Activated T-helper 17 cell treated with anti-CD3 and anti-CD28 coated beads, Interleukin-2, amount 50 U/mL, for 72 hours (primary cell): Measurements from ENCODE around the gene CD48. TPM values are rescaled to one million over a fixed set of nuclear protein-coding genes. Genes with fewer than 3 reads are reported as not detected.
A peak's percentile ranks its signal among the peaks of the same experiment; 100 is the strongest.

Experiments
- ATAC-seq: fragments of 150-1000 bp; cut with Tn5 transposase; replicated peaks from 2 replicates; pipeline ENCODE4 v1.10.0; 2021; ENCODE audit warnings: mild to moderate bottlenecking, moderate library complexity
- H3K27ac Mint-ChIP-seq: one replicate; pipeline ENCODE4 v1.8.0; 2022; ENCODE audit warnings: mixed read lengths
- H3K27me3 Mint-ChIP-seq: one replicate; pipeline ENCODE4 v1.8.0; 2022; ENCODE audit warnings: mixed read lengths
- H3K36me3 Mint-ChIP-seq: one replicate; pipeline ENCODE4 v1.8.0; 2022; ENCODE audit warnings: low read depth, mild to moderate bottlenecking, mixed read lengths
- H3K4me1 Mint-ChIP-seq: one replicate; pipeline ENCODE4 v1.8.0; 2022; ENCODE audit warnings: mixed read lengths
- H3K4me3 Mint-ChIP-seq: one replicate; pipeline ENCODE4 v1.8.0; 2022; ENCODE audit warnings: mild to moderate bottlenecking, mixed read lengths
- H3K9me3 Mint-ChIP-seq: one replicate; pipeline ENCODE4 v1.8.0; 2022; ENCODE audit warnings: mixed read lengths
- total RNA-seq, 2 donors: library from RNA; stranded (reverse); gene quantifications; one replicate each; pipeline ENCODE4 v1.2.3, GENCODE V29; 2022

Gene CD48
- 100 to 1,000 TPM; 151 to 179 TPM for total RNA-seq

- no peak within 1 kb of the TSS for H3K27ac Mint-ChIP-seq
- H3K9me3 Mint-ChIP-seq: no peaks in the 10 kb centered on the region
- H3K27me3 Mint-ChIP-seq: no peaks in the 10 kb centered on the region
- H3K4me3 Mint-ChIP-seq: no peak within 1 kb of the TSS
- ATAC-seq: peak; percentile 49
- H3K36me3 Mint-ChIP-seq: no peaks in the 10 kb centered on the region
- peaks cover 8% of the 10 kb centered on the region for H3K4me1 Mint-ChIP-seq
These were observed at the start of gene CD48 for GRCh38 chr1:160711602-160712311. Gene CD48, minus strand, starts transcription at chr1:160711822. Its CDS starts 59 bp downstream, at chr1:160711763.

- peak; percentile 44 for ATAC-seq
These were observed 49.4 kb upstream of the CD48 start for GRCh38 chr1:160761046-160761445.

GRCh38 chr1:160759740-160760139 is 48.1 kb upstream of the CD48 start:
- Mint-ChIP-seq H3K27ac (no peak overlapping the region), H3K4me1 (peaks cover 4% of the 10 kb centered on the region)

More at GRCh38 chr1:160761046-160761445, 49.4 kb upstream of the CD48 start:
- Mint-ChIP-seq H3K4me3 (no peak overlapping the region), H3K27me3 (no peaks in the 10 kb centered on the region), H3K9me3 (no peaks in the 10 kb centered on the region), H3K4me1 (no peaks in the 10 kb centered on the region), H3K36me3 (no peaks in the 10 kb centered on the region), H3K27ac (no peak overlapping the region)

GRCh38 chr1:160758521-160758920 is 46.9 kb upstream of the CD48 start:
- H3K4me3 Mint-ChIP-seq: no peak overlapping the region
- no peak for ATAC-seq

More at GRCh38 chr1:160759740-160760139, 48.1 kb upstream of the CD48 start:
- H3K27me3 Mint-ChIP-seq: no peaks in the 10 kb centered on the region
- no peak overlapping the region for H3K4me3 Mint-ChIP-seq
- ATAC-seq: no peak
- H3K9me3 Mint-ChIP-seq: no peaks in the 10 kb centered on the region
- H3K36me3 Mint-ChIP-seq: no peaks in the 10 kb centered on the region

GRCh38 chr1:160756849-160757201 is 45.2 kb upstream of the CD48 start:
- Mint-ChIP-seq H3K4me3 (no peak overlapping the region), H3K36me3 (no peaks in the 10 kb centered on the region), H3K27me3 (no peaks in the 10 kb centered on the region), H3K4me1 (peaks cover 9% of the 10 kb centered on the region), H3K9me3 (no peaks in the 10 kb centered on the region), H3K27ac (no peak overlapping the region)
- peak; percentile 67 for ATAC-seq

More at GRCh38 chr1:160758521-160758920, 46.9 kb upstream of the CD48 start:
- Mint-ChIP-seq H3K36me3 (no peaks in the 10 kb centered on the region), H3K4me1 (peaks cover 4% of the 10 kb centered on the region), H3K9me3 (no peaks in the 10 kb centered on the region), H3K27ac (no peak overlapping the region), H3K27me3 (no peaks in the 10 kb centered on the region)

- Mint-ChIP-seq H3K36me3 (no peaks in the 10 kb centered on the region), H3K4me3 (no peak overlapping the region), H3K4me1 (peaks cover 13% of the 10 kb centered on the region)
These were observed 44.6 kb upstream of the CD48 start for GRCh38 chr1:160755911-160756848.

GRCh38 chr1:160755461-160755860 is 43.8 kb upstream of the CD48 start:
- Mint-ChIP-seq H3K27me3 (no peaks in the 10 kb centered on the region), H3K36me3 (no peaks in the 10 kb centered on the region), H3K9me3 (no peaks in the 10 kb centered on the region), H3K4me1 (peaks cover 19% of the 10 kb centered on the region), H3K27ac (no peak overlapping the region), H3K4me3 (no peak overlapping the region)
- ATAC-seq: no peak

More at GRCh38 chr1:160755911-160756848, 44.6 kb upstream of the CD48 start:
- ATAC-seq: peak; percentile 60
- H3K9me3 Mint-ChIP-seq: no peaks in the 10 kb centered on the region
- H3K27ac Mint-ChIP-seq: no peak overlapping the region
- no peaks in the 10 kb centered on the region for H3K27me3 Mint-ChIP-seq

GRCh38 chr1:160753594-160753993 is 42.0 kb upstream of the CD48 start:
- Mint-ChIP-seq H3K27ac (no peak overlapping the region), H3K27me3 (no peaks in the 10 kb centered on the region), H3K4me3 (no peak overlapping the region), H3K4me1 (peaks cover 24% of the 10 kb centered on the region), H3K36me3 (no peaks in the 10 kb centered on the region), H3K9me3 (no peaks in the 10 kb centered on the region)
- ATAC-seq: no peak

GRCh38 chr1:160752924-160753323 is 41.3 kb upstream of the CD48 start:
- Mint-ChIP-seq H3K9me3 (no peaks in the 10 kb centered on the region), H3K4me1 (peaks cover 28% of the 10 kb centered on the region), H3K27me3 (no peaks in the 10 kb centered on the region), H3K36me3 (no peaks in the 10 kb centered on the region), H3K27ac (no peak overlapping the region), H3K4me3 (no peak overlapping the region)
- no peak for ATAC-seq

- no peak overlapping the region for H3K4me3 Mint-ChIP-seq
- peaks cover 28% of the 10 kb centered on the region for H3K4me1 Mint-ChIP-seq
- H3K9me3 Mint-ChIP-seq: no peaks in the 10 kb centered on the region
- ATAC-seq: no peak
- H3K27me3 Mint-ChIP-seq: no peaks in the 10 kb centered on the region
- no peaks in the 10 kb centered on the region for H3K36me3 Mint-ChIP-seq
- no peak overlapping the region for H3K27ac Mint-ChIP-seq
These were observed 40.8 kb upstream of the CD48 start for GRCh38 chr1:160752406-160752805.

GRCh38 chr1:160750608-160751007 is 39.0 kb upstream of the CD48 start:
- Mint-ChIP-seq H3K27me3 (no peaks in the 10 kb centered on the region), H3K9me3 (no peaks in the 10 kb centered on the region), H3K4me1 (peaks cover 25% of the 10 kb centered on the region), H3K4me3 (no peak overlapping the region), H3K27ac (peak overlapping the region; percentile 36), H3K36me3 (no peaks in the 10 kb centered on the region)
- peak; percentile 32 for ATAC-seq

GRCh38 chr1:160748878-160749269 is 37.3 kb upstream of the CD48 start:
- H3K4me1 Mint-ChIP-seq: peaks cover 37% of the 10 kb centered on the region
- no peak overlapping the region for H3K27ac Mint-ChIP-seq
- no peak for ATAC-seq
- no peaks in the 10 kb centered on the region for H3K9me3 Mint-ChIP-seq
- no peak overlapping the region for H3K4me3 Mint-ChIP-seq
- H3K27me3 Mint-ChIP-seq: no peaks in the 10 kb centered on the region
- no peaks in the 10 kb centered on the region for H3K36me3 Mint-ChIP-seq

GRCh38 chr1:160748181-160748877 is 36.7 kb upstream of the CD48 start:
- Mint-ChIP-seq H3K4me1 (peaks cover 39% of the 10 kb centered on the region), H3K4me3 (no peak overlapping the region), H3K27me3 (no peaks in the 10 kb centered on the region), H3K36me3 (no peaks in the 10 kb centered on the region), H3K9me3 (no peaks in the 10 kb centered on the region), H3K27ac (no peak overlapping the region)
- no peak for ATAC-seq

GRCh38 chr1:160747717-160748116 is 36.1 kb upstream of the CD48 start:
- H3K4me3 Mint-ChIP-seq: no peak overlapping the region
- H3K4me1 Mint-ChIP-seq: peaks cover 34% of the 10 kb centered on the region
- H3K36me3 Mint-ChIP-seq: no peaks in the 10 kb centered on the region
- ATAC-seq: no peak
- H3K27ac Mint-ChIP-seq: no peak overlapping the region
- no peaks in the 10 kb centered on the region for H3K27me3 Mint-ChIP-seq
- H3K9me3 Mint-ChIP-seq: no peaks in the 10 kb centered on the region
